KOPT-K1 (cell line): Measurements from ENCODE around the gene A4GALT.
A peak's percentile ranks its signal among the peaks of the same experiment; 100 is the strongest.

Experiments
- H3K27ac ChIP-seq: fragments of 200-600 bp; sonication (generic); 2 replicates; pipeline ENCODE4 v1.5.1; 2016; ENCODE audit warnings: antibody characterized with exemption, mild to moderate bottlenecking, low read depth, low read length; ENCODE audit not compliant: poor library complexity, severe bottlenecking
- H3K36me3 ChIP-seq: fragments of 200-600 bp; sonication (generic); 2 replicates; pipeline ENCODE4 v1.5.1; 2017; ENCODE audit warnings: antibody characterized with exemption, mild to moderate bottlenecking, low read length, moderate library complexity; ENCODE audit not compliant: insufficient read depth
- H3K9me3 ChIP-seq: fragments of 200-600 bp; sonication (generic); 2 replicates; pipeline ENCODE4 v1.5.1; 2017; ENCODE audit warnings: antibody characterized with exemption, low read length, mild to moderate bottlenecking; ENCODE audit not compliant: insufficient read depth, poor library complexity, severe bottlenecking

A4GALT gene

DNA sequence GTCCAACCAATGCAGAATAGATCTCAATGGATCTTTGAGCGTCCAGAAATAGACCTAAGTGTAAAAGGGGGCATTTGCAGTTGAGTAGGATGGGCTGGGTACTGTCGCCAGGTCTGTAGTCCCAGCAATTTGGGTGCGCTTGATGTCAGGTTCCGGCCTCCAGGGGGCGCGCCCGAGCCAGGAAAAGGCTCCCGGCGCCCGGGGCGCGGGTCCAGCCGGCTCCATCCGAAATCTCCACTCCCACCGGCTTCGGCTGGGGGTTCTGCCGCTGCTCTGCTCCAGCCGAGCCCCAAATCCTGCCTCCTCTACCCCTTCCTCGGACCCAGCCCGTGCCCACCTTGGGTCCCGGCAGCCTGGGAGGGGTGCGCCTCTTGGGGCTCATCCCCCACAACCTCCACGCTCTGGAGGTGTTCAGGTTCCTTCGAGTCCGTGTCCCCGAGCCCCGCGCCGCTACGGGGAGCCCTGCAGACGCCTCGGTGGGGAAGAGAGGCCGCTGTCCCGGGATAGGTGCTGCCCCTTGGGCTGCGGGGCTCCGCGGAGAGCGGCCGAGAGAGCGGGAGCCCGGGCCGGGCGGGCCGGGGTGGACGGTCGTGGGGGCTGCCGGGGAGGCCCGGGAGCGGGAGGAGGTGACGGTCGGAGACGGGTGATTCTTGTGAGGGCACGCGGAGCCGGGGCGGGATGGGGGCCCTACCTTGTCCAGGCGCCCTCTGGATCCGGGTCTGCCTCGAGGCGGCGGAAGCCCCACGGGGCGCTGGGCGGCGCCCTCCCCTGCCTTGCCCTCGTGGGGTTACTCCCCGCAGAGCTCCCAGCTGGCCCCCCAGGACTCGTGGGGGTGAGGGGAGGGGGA, 58.5 kb downstream of the A4GALT start:
- Histone ChIP-seq H3K9me3 (no peaks in the 10 kb centered on the region), H3K27ac (no peak overlapping the region), H3K36me3 (no peaks in the 10 kb centered on the region)

DNA sequence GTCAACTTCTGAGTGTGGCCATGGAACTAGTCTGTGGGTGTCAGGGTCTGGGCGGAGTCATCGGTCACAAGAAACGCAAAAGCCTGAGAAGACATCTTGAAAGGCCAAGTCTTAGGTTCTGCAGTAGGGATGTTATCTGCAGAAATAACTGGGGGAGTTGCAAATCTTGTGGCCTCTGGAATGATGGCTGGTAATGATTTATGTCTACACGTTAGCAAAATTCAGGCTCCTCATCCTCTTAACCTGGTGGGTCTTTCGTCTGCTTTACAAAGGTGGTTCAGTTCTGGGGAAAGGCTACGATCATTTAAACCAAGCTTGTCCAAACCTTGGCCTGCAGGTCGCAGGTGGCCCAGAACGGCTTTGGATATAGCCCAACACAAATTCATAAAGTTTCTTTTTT, 64.1 kb downstream of the A4GALT start:
- Histone ChIP-seq H3K36me3 (no peaks in the 10 kb centered on the region), H3K27ac (no peak overlapping the region), H3K9me3 (no peaks in the 10 kb centered on the region)

DNA sequence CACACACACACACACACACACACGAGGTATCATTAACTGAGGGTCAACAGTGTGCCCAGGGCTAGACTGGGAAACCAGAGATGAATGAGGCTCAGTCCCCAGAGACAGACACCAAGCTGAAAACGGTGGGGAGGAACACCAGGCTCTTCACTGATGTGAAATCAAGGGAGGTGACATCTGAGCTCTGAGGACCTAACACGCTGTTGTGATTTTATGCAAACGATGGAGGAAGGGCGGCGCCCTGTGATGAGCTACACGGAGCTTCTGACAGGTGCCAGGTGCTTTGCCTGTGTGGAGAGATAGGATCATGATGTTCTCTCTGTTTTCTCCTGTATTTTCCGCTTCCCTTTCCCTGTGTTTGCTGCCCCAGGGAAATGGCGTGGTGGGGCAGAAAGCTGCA, 65.0 kb downstream of the A4GALT start:
- H3K36me3 ChIP-seq, result no peaks in the 10 kb centered on the region
- no peak overlapping the region for H3K27ac ChIP-seq
- no peaks in the 10 kb centered on the region for H3K9me3 ChIP-seq

GRCh38 chr22:42654436-42655073, 66.1 kb downstream of the A4GALT start:
- Histone ChIP-seq H3K9me3 (no peaks in the 10 kb centered on the region), H3K27ac (no peak overlapping the region), H3K36me3 (no peaks in the 10 kb centered on the region)

- Histone ChIP-seq H3K27ac (no peak overlapping the region), H3K9me3 (no peaks in the 10 kb centered on the region), H3K36me3 (no peaks in the 10 kb centered on the region)
Measured at GRCh38 chr22:42653999-42654398, 66.7 kb downstream of the A4GALT start.

GRCh38 chr22:42651134-42651533, 69.5 kb downstream of the A4GALT start:
- Histone ChIP-seq H3K36me3 (no peaks in the 10 kb centered on the region; the same call in 1 of the 2 replicates), H3K27ac (no peak overlapping the region), H3K9me3 (no peaks in the 10 kb centered on the region)

- H3K27ac ChIP-seq, result peak within 1 kb of the TSS; percentile 66
- no peaks in the 10 kb centered on the region; the same call in 1 of the 2 replicates for H3K36me3 ChIP-seq
- H3K9me3 ChIP-seq, result no peaks in the 10 kb centered on the region
Measured at GRCh38 chr22:42649246-42650099, 71.2 kb downstream of the A4GALT start, which contains the start of gene CYB5R3. Gene CYB5R3, minus strand, starts transcription at chr22:42649392. Its CDS starts 77 bp downstream, at chr22:42649315.

GRCh38 chr22:42648368-42649245, 72.1 kb downstream of the A4GALT start:
- no peaks in the 10 kb centered on the region for H3K9me3 ChIP-seq
- H3K27ac ChIP-seq, result peak overlapping the region; percentile 62
- no peaks in the 10 kb centered on the region; the same call in 1 of the 2 replicates for H3K36me3 ChIP-seq

GRCh38 chr22:42648017-42648367, 72.7 kb downstream of the A4GALT start:
- H3K36me3 ChIP-seq, result no peaks in the 10 kb centered on the region; the same call in 1 of the 2 replicates
- H3K27ac ChIP-seq, result peak overlapping the region; percentile 62
- no peaks in the 10 kb centered on the region for H3K9me3 ChIP-seq

- no peak overlapping the region for H3K27ac ChIP-seq
Measured at GRCh38 chr22:42646569-42647525, 73.8 kb downstream of the A4GALT start.

DNA sequence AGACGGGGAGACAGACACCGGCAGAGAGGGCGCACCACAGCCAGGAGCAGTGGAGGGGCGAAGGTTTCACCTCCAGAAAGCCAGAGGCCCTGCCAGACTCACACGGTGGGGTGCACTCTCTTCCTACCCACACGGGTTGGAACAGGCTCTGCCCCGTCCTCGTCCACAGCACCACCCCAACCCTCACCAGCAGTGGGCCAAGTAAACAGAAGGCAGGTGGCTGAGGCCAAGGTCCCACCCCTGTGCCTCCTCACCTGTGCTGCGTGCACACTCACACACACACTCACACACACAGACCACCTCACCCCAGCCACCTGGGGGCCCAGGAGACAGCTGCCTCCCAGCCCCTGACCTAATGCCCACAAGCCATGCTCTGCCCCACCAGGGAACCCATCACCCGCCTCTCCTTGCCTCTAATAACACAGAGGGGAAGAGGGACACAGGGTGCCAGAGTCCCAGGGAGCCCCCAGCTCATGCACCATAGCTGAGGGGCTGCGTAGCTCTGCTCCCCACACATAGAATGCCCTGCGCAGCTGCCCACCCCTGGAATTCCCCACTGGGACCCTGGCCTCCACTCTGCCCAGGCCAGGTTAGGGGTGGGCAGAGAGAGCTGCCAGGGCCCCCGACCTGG, 74.6 kb downstream of the A4GALT start:
- H3K9me3 ChIP-seq, result no peaks in the 10 kb centered on the region
- H3K27ac ChIP-seq, result no peak overlapping the region
- H3K36me3 ChIP-seq, result no peaks in the 10 kb centered on the region; the same call in 1 of the 2 replicates

More at GRCh38 chr22:42646569-42647525, 73.8 kb downstream of the A4GALT start:
- no peaks in the 10 kb centered on the region; the same call in 1 of the 2 replicates for H3K36me3 ChIP-seq
- H3K9me3 ChIP-seq, result no peaks in the 10 kb centered on the region

GRCh38 chr22:42645341-42645937, 75.2 kb downstream of the A4GALT start:
- Histone ChIP-seq H3K36me3 (no peaks in the 10 kb centered on the region; the same call in 1 of the 2 replicates), H3K27ac (no peak overlapping the region)

More at GRCh38 chr22:42645341-42645937, 75.2 kb downstream of the A4GALT start:
- H3K9me3 ChIP-seq, result no peaks in the 10 kb centered on the region
